HepG2 (cell line): ENCODE data around the gene RBBP8NL. TPM values are rescaled to one million over a fixed set of nuclear protein-coding genes. Genes with fewer than 3 reads are reported as not detected.

ENCODE experiments used
- ATAC-seq: fragments of 200-7000 bp; cut with Tn5 transposase; 3 replicates; pipeline ENCODE4 v1.9.1; 2020; ENCODE audit warnings: mild to moderate bottlenecking, moderate library complexity
- BruUV-seq: library from RNA; stranded (reverse); fragments of 400-500 nt; replicated peaks from 2 replicates; lab custom pipeline; 2021; lab: Mats Ljungman, UMichigan
- CTCF ChIA-PET: fragments of 300-600 bp; formaldehyde crosslinking; extraction: SDS; loops from one replicate; lab custom pipeline; 2021; ENCODE audit warnings: low total read pairs, inconsistent platforms, low intra/inter-chr PET ratio; lab: Yijun Ruan, JAX
- POLR2A ChIA-PET: fragments of 350-600 bp; sonication (Branson Sonifier 250); formaldehyde crosslinking; loops from one replicate; lab custom pipeline; 2020; ENCODE audit warnings: antibody characterized with exemption, inconsistent platforms; lab: Yijun Ruan, JAX
- DNase-seq: peaks from one replicate; pipeline ENCODE4 v3.0.0-alpha.2; 2015; ENCODE audit warnings: low spot score
- FAIRE-seq: peaks from 3 replicates; lab custom pipeline; 2011; peaks lifted over from hg19 to GRCh38; lab: Jason Lieb, UNC
- H2AFZ ChIP-seq: one replicate; pipeline ENCODE4 v1.6.1; 2011; ENCODE audit warnings: low read length, inconsistent platforms
- H3K27ac ChIP-seq: fragments of 300-600 bp; 3 replicates; pipeline ENCODE4 v1.8.0; 2011; ENCODE audit warnings: mixed run types, mild to moderate bottlenecking, mixed read lengths, low read length, inconsistent platforms; ENCODE audit not compliant: insufficient read depth; ENCODE audit errors: extremely low read length
- H3K27me3 ChIP-seq, 2 experiments: fragments of 200-600 bp in 1 of 2; 2 replicates in 1 of 2; 3 replicates in 1 of 2; pipeline versions ENCODE4 v1.6.0 to v1.8.0; 2011; ENCODE audit warnings: low read length in 2 of 2, mild to moderate bottlenecking in 2 of 2, moderate library complexity in 2 of 2, inconsistent platforms in 1 of 2; ENCODE audit not compliant: insufficient read depth in 2 of 2, control insufficient read depth in 1 of 2
- H3K36me3 ChIP-seq, 2 experiments: fragments of 200-600 bp in 1 of 2; replicated peaks in 1 of 2; 2 replicates in 1 of 2; 3 replicates in 1 of 2; pipeline versions ENCODE4 v1.5.1 to v1.8.0; 2011; ENCODE audit warnings: low read length in 2 of 2, inconsistent platforms in 1 of 2; ENCODE audit not compliant: insufficient read depth in 2 of 2, control insufficient read depth in 1 of 2
- H3K4me1 ChIP-seq: 2 replicates; pipeline ENCODE4 v1.5.1; 2012; ENCODE audit warnings: low read length, inconsistent platforms; ENCODE audit not compliant: insufficient read depth
- H3K4me2 ChIP-seq: 2 replicates; pipeline ENCODE4 v1.6.0; 2011; ENCODE audit warnings: low read depth, low read length, inconsistent platforms
- H3K4me3 ChIP-seq, 3 experiments: fragments of 200-600 bp in 1 of 3; sonication (generic), shearing (Covaris generic) in 1 of 3; replicated peaks in 1 of 3; 2 replicates each; pipeline ENCODE4 v1.5.1; 2011 to 2016; ENCODE audit warnings: low read length in 3 of 3, inconsistent platforms in 2 of 3, low read depth in 2 of 3, mild to moderate bottlenecking in 2 of 3, control low read depth in 1 of 3, mixed read lengths in 1 of 3; ENCODE audit not compliant: insufficient read depth in 1 of 3
- H3K79me2 ChIP-seq: one replicate; pipeline ENCODE4 v1.6.1; 2011; ENCODE audit warnings: low read length, inconsistent platforms; ENCODE audit not compliant: insufficient read depth
- H3K9ac ChIP-seq: 2 replicates; pipeline ENCODE4 v1.6.0; 2011; ENCODE audit warnings: mild to moderate bottlenecking, low read depth, low read length, inconsistent platforms; ENCODE audit not compliant: insufficient read depth
- H3K9me3 ChIP-seq: 2 replicates; pipeline ENCODE4 v1.5.1; 2012; ENCODE audit warnings: mild to moderate bottlenecking, low read length
- H4K20me1 ChIP-seq: 2 replicates; pipeline ENCODE4 v1.6.0; 2011; ENCODE audit warnings: inconsistent platforms, mild to moderate bottlenecking, low read length, moderate library complexity; ENCODE audit not compliant: insufficient read depth
- AGO1 ChIP-seq: fragments of 200-400 bp; formaldehyde crosslinking; IDR thresholded peaks from 2 replicates; pipeline ENCODE4 v1.6.1; 2017; ENCODE audit warnings: mild to moderate bottlenecking, low read depth, low read length, moderate library complexity; ENCODE audit not compliant: poor library complexity, severe bottlenecking
- AKAP8 ChIP-seq: sonication (generic); formaldehyde crosslinking; IDR thresholded peaks from 2 replicates; pipeline ENCODE4 v1.5.1; 2020; ENCODE audit warnings: mild to moderate bottlenecking, missing genetic modification reagents
- CHD4 ChIP-seq: fragments of 200-600 bp; sonication (generic); IDR thresholded peaks from 2 replicates; pipeline ENCODE4 v1.7.0; 2017; ENCODE audit warnings: mild to moderate bottlenecking, low read length, borderline replicate concordance
- FOXM1 ChIP-seq: sonication (generic); formaldehyde crosslinking; IDR thresholded peaks from 2 replicates; pipeline ENCODE4 v1.5.0; 2020; ENCODE audit warnings: missing genetic modification reagents
- GATAD2A ChIP-seq: IDR thresholded peaks from 2 replicates; pipeline ENCODE4 v1.6.1; 2016
- GLMP ChIP-seq: sonication (generic); formaldehyde crosslinking; IDR thresholded peaks from 2 replicates; pipeline ENCODE4 v1.9.0; 2021; ENCODE audit warnings: missing genetic modification reagents, mild to moderate bottlenecking, borderline replicate concordance
- HNRNPL ChIP-seq: fragments of 200-400 bp; formaldehyde crosslinking; IDR thresholded peaks from 2 replicates; pipeline ENCODE4 v1.6.1; 2017; ENCODE audit warnings: mild to moderate bottlenecking, low read depth, low read length
- NKX3-1 ChIP-seq: sonication (generic); formaldehyde crosslinking; IDR thresholded peaks from 2 replicates; pipeline ENCODE4 v1.5.0; 2020; ENCODE audit warnings: missing genetic modification reagents
- RFX5 ChIP-seq: IDR thresholded peaks from 2 replicates; pipeline ENCODE4 v1.6.1; 2011; ENCODE audit warnings: low read depth, low read length, improper control_type of control experiment
- SMAD1 ChIP-seq: sonication (generic); formaldehyde crosslinking; IDR thresholded peaks from 2 replicates; pipeline ENCODE4 v1.4.0; 2020; ENCODE audit warnings: missing genetic modification reagents, low read depth, mild to moderate bottlenecking, borderline replicate concordance
- SYNCRIP ChIP-seq: fragments of 200-400 bp; formaldehyde crosslinking; IDR thresholded peaks from 2 replicates; pipeline ENCODE4 v1.6.1; 2018; ENCODE audit warnings: mild to moderate bottlenecking, low read depth, low read length; ENCODE audit not compliant: insufficient read depth
- U2AF1 ChIP-seq: fragments of 200-400 bp; formaldehyde crosslinking; optimal IDR thresholded peaks from 2 replicates; pipeline ENCODE3; 2017; ENCODE audit warnings: mild to moderate bottlenecking, low read depth, low read length
- ZFP1 ChIP-seq: IDR thresholded peaks from 2 replicates; pipeline ENCODE4 v1.6.1; 2016
- ZNF879 ChIP-seq: sonication (generic); formaldehyde crosslinking; IDR thresholded peaks from 2 replicates; pipeline ENCODE4 v1.8.1; 2023; ENCODE audit warnings: missing genetic modification reagents
- WGBS: methylation state at CpG from one replicate; pipeline ENCODE4 v1.1.6; 2017; ENCODE audit warnings: low lambda C conversion rate; 5-methylcytosine and 5-hydroxymethylcytosine counted together
- in situ Hi-C: cut with HindIII; loops from 2 replicates; pipeline ENCODE4 v1.10.0; 2017; ENCODE audit warnings: low pct_unique_long_range_greater_than_20kb; ENCODE audit not compliant: extremely low pct_ligation_motif_present
- intact Hi-C: fragments of 100-400 bp; cut with micrococcal nuclease; formaldehyde crosslinking; loops from one replicate; pipeline ENCODE4 v1.10.0; 2022; ENCODE audit not compliant: unreplicated experiment
- polyA plus RNA-seq, 8 experiments: library from polyadenylated mRNA; depleted of rRNA in 3 of 8; stranded (reverse) in 7 of 8; unstranded in 1 of 8; fragments of >200 nt; fragmentation: Illumina TruSeq in 4 of 8; extraction: Trizol in 4 of 8; gene quantifications; 2 replicates each; pipeline versions ENCODE4 v1.2.1 to v1.2.3, GENCODE V29; 2011 to 2016; ENCODE audit warnings: low read depth in 4 of 8, missing spikeins in 1 of 8, mixed read lengths in 1 of 8; ENCODE audit not compliant: insufficient read depth in 1 of 8
- total RNA-seq, 5 experiments: library from RNA; depleted of rRNA; stranded (reverse); fragments of >200 nt; fragmentation: Illumina TruSeq; extraction: Trizol; gene quantifications; 2 replicates each; pipeline ENCODE4 v1.2.3, GENCODE V29; 2016; ENCODE audit warnings: low read depth in 1 of 5
- TF ChIP-seq, protein P1 (sequence below): sonication (generic); formaldehyde crosslinking; IDR thresholded peaks from 2 replicates; pipeline ENCODE4 v1.8.1; 2023; ENCODE audit warnings: mild to moderate bottlenecking, moderate library complexity, missing genetic modification reagents
- TF ChIP-seq, protein P2 (sequence below): sonication (generic); formaldehyde crosslinking; IDR thresholded peaks from 2 replicates; pipeline ENCODE4 v1.4.0; 2020; ENCODE audit warnings: missing genetic modification reagents, borderline replicate concordance

The RBBP8NL gene
- total and polyA plus RNA-seq, 2 of the 13 experiments (the other 11 are each of a cell fraction or from before 2014, with no cell fraction given), result 0.69 to 0.86 TPM

GRCh38 chr20:62372042-62372993 is 55.0 kb downstream of the RBBP8NL start (continued):
- TF ChIP-seq AKAP8 (peak; percentile 24; the same call in 1 of the 2 replicates), SYNCRIP (no peak), HNRNPL (peak; percentile 56; the same call in 1 of the 2 replicates), SMAD1 (CRISPR knock-in tag) (no peak), GATAD2A (CRISPR knock-in tag) (no peak), AGO1 (peak; percentile 96), NKX3-1 (CRISPR knock-in tag) (no peak), ZFP1 (CRISPR knock-in tag) (no peak)
- TF ChIP-seq, protein P1, sequence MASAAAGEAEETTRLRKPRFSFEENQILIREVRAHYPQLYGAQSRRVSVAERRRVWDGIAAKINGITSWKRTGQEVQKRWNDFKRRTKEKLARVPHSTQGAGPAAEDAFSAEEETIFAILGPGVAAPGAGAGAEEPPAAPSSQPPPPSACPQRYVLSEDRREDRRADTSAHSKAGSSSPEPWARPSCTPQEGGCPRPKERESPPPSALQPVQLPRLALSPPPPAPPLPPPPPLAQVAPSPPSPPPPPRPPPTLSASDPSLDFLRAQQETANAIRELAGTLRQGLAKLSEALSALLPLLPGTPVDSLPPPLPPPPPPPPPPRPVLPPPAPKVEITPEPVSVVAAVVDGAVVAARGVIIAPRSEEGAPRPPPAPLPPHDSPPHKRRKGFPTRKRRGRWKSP (CRISPR knock-in tag), result no peak

- no peak for DNase-seq
- peak overlapping the region; percentile 97 for H3K4me2 ChIP-seq
- H3K9ac ChIP-seq, result peak overlapping the region; percentile 90
- no peak overlapping the region for H2AFZ ChIP-seq
- intact Hi-C loops (loop anchor here (2.0 to 10.0 kb wide), 2 partner anchors 17 to 423 kb away; partner anchors contain the start of gene MRGBP), in situ Hi-C loops (no loop called here)
- H4K20me1 ChIP-seq, result no peaks in the 10 kb centered on the region
- H3K4me1 ChIP-seq, result peaks cover 75% of the 10 kb centered on the region
- CTCF ChIA-PET, result no interaction called here
- POLR2A ChIA-PET, result interaction anchor here (1.4 to 10.1 kb wide), 6 partner anchors 14 to 601 kb away, joined by 3 to 187 read pairs (median 68); partner anchors contain the start of genes ADRM1 and RPS21
- H3K4me3 ChIP-seq, result peak overlapping the region in 1 of 3 experiments; percentile 95; a peak in 1 of 6 replicates
- ATAC-seq, result no peak
- no peaks in the 10 kb centered on the region for H3K36me3 ChIP-seq
- no TSS peak for BruUV-seq
- H3K79me2 ChIP-seq, result peaks cover 4% of the 10 kb centered on the region
- no peaks in the 10 kb centered on the region for H3K27me3 ChIP-seq
- H3K9me3 ChIP-seq, result no peaks in the 10 kb centered on the region
- WGBS, result 60% methylated on average over 3 of the region's 8 CpGs
- peak overlapping the region; percentile 95 for H3K27ac ChIP-seq
- no peak for FAIRE-seq
- TF ChIP-seq U2AF1 (peak; percentile 67), RFX5 (no peak), ZNF879 (no peak), GLMP (CRISPR knock-in tag) (no peak), FOXM1 (CRISPR knock-in tag) (no peak), CHD4 (0 out of 2 replicates have a peak, but pooled peaks have one; percentile 60)
- TF ChIP-seq, protein P2, sequence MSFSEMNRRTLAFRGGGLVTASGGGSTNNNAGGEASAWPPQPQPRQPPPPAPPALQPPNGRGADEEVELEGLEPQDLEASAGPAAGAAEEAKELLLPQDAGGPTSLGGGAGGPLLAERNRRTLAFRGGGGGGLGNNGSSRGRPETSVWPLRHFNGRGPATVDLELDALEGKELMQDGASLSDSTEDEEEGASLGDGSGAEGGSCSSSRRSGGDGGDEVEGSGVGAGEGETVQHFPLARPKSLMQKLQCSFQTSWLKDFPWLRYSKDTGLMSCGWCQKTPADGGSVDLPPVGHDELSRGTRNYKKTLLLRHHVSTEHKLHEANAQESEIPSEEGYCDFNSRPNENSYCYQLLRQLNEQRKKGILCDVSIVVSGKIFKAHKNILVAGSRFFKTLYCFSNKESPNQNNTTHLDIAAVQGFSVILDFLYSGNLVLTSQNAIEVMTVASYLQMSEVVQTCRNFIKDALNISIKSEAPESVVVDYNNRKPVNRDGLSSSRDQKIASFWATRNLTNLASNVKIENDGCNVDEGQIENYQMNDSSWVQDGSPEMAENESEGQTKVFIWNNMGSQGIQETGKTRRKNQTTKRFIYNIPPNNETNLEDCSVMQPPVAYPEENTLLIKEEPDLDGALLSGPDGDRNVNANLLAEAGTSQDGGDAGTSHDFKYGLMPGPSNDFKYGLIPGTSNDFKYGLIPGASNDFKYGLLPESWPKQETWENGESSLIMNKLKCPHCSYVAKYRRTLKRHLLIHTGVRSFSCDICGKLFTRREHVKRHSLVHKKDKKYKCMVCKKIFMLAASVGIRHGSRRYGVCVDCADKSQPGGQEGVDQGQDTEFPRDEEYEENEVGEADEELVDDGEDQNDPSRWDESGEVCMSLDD (CRISPR knock-in tag), result 0 out of 2 replicates have a peak, but pooled peaks have one; percentile 42
Measured at GRCh38 chr20:62371588-62372041, 55.7 kb downstream of the RBBP8NL start.
